K562 (cell line): ENCODE measurements around the gene MCM9. TPM values are rescaled to one million over a fixed set of nuclear protein-coding genes. Genes with fewer than 3 reads are reported as not detected.
A peak's percentile ranks its signal among the peaks of the same experiment; 100 is the strongest.

Experiments used
- BRD4 ChIP-seq: fragments of 200-600 bp; sonication (generic); IDR thresholded peaks from 2 replicates; pipeline ENCODE4 v1.6.1; 2017; ENCODE audit warnings: inconsistent platforms
- CHD1 ChIP-seq: fragments of 200-600 bp; sonication (generic); IDR thresholded peaks from one replicate; pipeline ENCODE4 v1.6.1; 2012; ENCODE audit warnings: mild to moderate bottlenecking, moderate library complexity, low read length, inconsistent platforms
- ETS1 ChIP-seq: conservative IDR thresholded peaks from 2 replicates; pipeline ENCODE4 v1.6.1; 2011; ENCODE audit warnings: low read depth, mild to moderate bottlenecking, low read length; ENCODE audit not compliant: control insufficient read depth
- FIP1L1 ChIP-seq: fragments of 200-400 bp; formaldehyde crosslinking; IDR thresholded peaks from 2 replicates; pipeline ENCODE4 v1.6.1; 2018; ENCODE audit warnings: mild to moderate bottlenecking, low read depth, low read length; ENCODE audit not compliant: poor library complexity, severe bottlenecking
- GMEB1 ChIP-seq: fragments of 250-450 bp; sonication (Bioruptor Pico); IDR thresholded peaks from 2 replicates; pipeline ENCODE4 v1.4.0; 2020; ENCODE audit warnings: mild to moderate bottlenecking
- HMGN3 ChIP-seq: IDR thresholded peaks from 2 replicates; pipeline ENCODE4 v1.6.1; 2011; ENCODE audit warnings: borderline replicate concordance, low read depth, mild to moderate bottlenecking, mixed read lengths, low read length; ENCODE audit not compliant: insufficient read length; ENCODE audit errors: extremely low read depth
- KAT7 ChIP-seq: sonication (generic); formaldehyde crosslinking; IDR thresholded peaks from 2 replicates; pipeline ENCODE4 v1.8.0; 2022; ENCODE audit warnings: missing genetic modification reagents, mild to moderate bottlenecking, borderline replicate concordance
- MAZ ChIP-seq, 2 experiments: fragments of 450-650 bp in 1 of 2; sonication (generic) in 1 of 2; formaldehyde crosslinking; IDR thresholded peaks in 1 of 2; conservative IDR thresholded peaks in 1 of 2; 2 replicates each; pipeline versions ENCODE4 v1.4.0 to v1.5.0; 2020; ENCODE audit warnings: mild to moderate bottlenecking in 1 of 2, missing genetic modification reagents in 1 of 2
- MLLT1 ChIP-seq, 2 experiments: fragments of 450-650 bp; IDR thresholded peaks; 2 replicates each; pipeline ENCODE4 v1.6.1; 2016
- RB1 ChIP-seq: fragments of 450-650 bp; IDR thresholded peaks from 2 replicates; pipeline ENCODE4 v1.6.1; 2017; ENCODE audit warnings: low read depth, mild to moderate bottlenecking
- SIN3A ChIP-seq, 2 experiments: fragments of 150-350 bp in 1 of 2; IDR thresholded peaks; 2 replicates each; pipeline ENCODE4 v1.6.1; 2011 to 2016; ENCODE audit warnings: borderline replicate concordance in 2 of 2, low read depth in 2 of 2, low read length in 2 of 2, mild to moderate bottlenecking in 2 of 2, moderate library complexity in 2 of 2; ENCODE audit not compliant: control insufficient read depth in 1 of 2
- UBTF ChIP-seq, 2 experiments: IDR thresholded peaks; 2 replicates each; pipeline ENCODE4 v1.6.1; 2012; ENCODE audit warnings: improper control_type of control experiment in 2 of 2, low read depth in 2 of 2, low read length in 2 of 2, borderline replicate concordance in 1 of 2
- WHSC1 ChIP-seq: IDR thresholded peaks from one replicate; pipeline ENCODE4 v1.6.1; 2012; ENCODE audit warnings: low read length, control low read depth, inconsistent platforms
- XRCC3 ChIP-seq: fragments of 450-650 bp; IDR thresholded peaks from 2 replicates; pipeline ENCODE4 v1.6.1; 2017; ENCODE audit warnings: mild to moderate bottlenecking, moderate library complexity
- ZNF143 ChIP-seq: sonication (generic); formaldehyde crosslinking; IDR thresholded peaks from 2 replicates; pipeline ENCODE4 v1.9.0; 2022; ENCODE audit warnings: mild to moderate bottlenecking, missing genetic modification reagents
- ZNF586 ChIP-seq: fragments of 450-650 bp; formaldehyde crosslinking; conservative IDR thresholded peaks from 2 replicates; pipeline ENCODE4 v1.4.0; 2020; ENCODE audit warnings: mild to moderate bottlenecking, moderate library complexity
- polyA plus RNA-seq, 8 experiments: library from polyadenylated mRNA; depleted of rRNA in 4 of 8; stranded (reverse) in 5 of 8; unstranded in 3 of 8; fragments of >200 nt; fragmentation: Nextera tagmentation in 2 of 8; fragmentation: Illumina TruSeq in 1 of 8; extraction: Ambion mirVana in 2 of 8; extraction: Trizol in 1 of 8; gene quantifications; 2 replicates each; pipeline versions ENCODE4 v1.2.1 to v1.2.3, GENCODE V29; 2011 to 2014; ENCODE audit warnings: inconsistent platforms in 1 of 8, missing spikeins in 1 of 8
- total RNA-seq, 7 experiments: library from RNA; depleted of rRNA in 6 of 7; stranded (reverse); fragments of >200 nt in 6 of 7; fragmentation: Illumina TruSeq in 2 of 7; extraction: Trizol in 2 of 7; gene quantifications; 2 replicates each; pipeline versions ENCODE4 v1.2.1 to v1.2.3, GENCODE V29; 2011 to 2021; ENCODE audit warnings: low replicate concordance in 1 of 7

Gene MCM9
- total and polyA plus RNA-seq, 9 of the 15 experiments (the other 6 are each of a cell fraction or from before 2014, with no cell fraction given): 4.8 to 16.7 (median 11.6) TPM

GRCh38 chr6:118894425-118895260, 40.3 kb downstream of the MCM9 start (continued):
- TF ChIP-seq UBTF (IDR thresholded peaks at IDR 0.05; ENCODE audit: borderline replicate concordance in 1 of 2, low read depth in 2 of 2, low read length in 2 of 2) (peak; percentile 94), MLLT1 (IDR thresholded peaks at IDR 0.05) (peak in 1 of 2 experiments; percentile 6; a peak in 1 of 4 replicates), FIP1L1 (peak; percentile 71), MAZ (CRISPR knock-in tag; conservative IDR thresholded peaks at IDR 0.05 in 1 of 2, IDR thresholded peaks at IDR 0.05 in 1 of 2) (peak in 1 of 2 experiments; percentile 46; a peak in 1 of 4 replicates), XRCC3 (no peak), SIN3A (IDR thresholded peaks at IDR 0.05; ENCODE audit: borderline replicate concordance in 2 of 2, control insufficient read depth in 1 of 2, low read depth in 2 of 2, low read length in 2 of 2) (peak in 1 of 2 experiments; percentile 8; a peak in 1 of 4 replicates), ZNF143 (CRISPR knock-in tag) (no peak), CHD1 (peak; percentile 92), KAT7 (CRISPR knock-in tag) (peak; percentile 71; the same call in 1 of the 2 replicates), BRD4 (peak; percentile 89), ZNF586 (CRISPR knock-in tag) (no peak), GMEB1 (CRISPR knock-in tag) (no peak), RB1 (peak; percentile 33; the same call in 1 of the 2 replicates), WHSC1 (no peak), HMGN3 (peak; percentile 81), ETS1 (0 out of 2 replicates have a peak, but pooled peaks have one; percentile 3)
